Progenitor cell of endocrine pancreas (in vitro differentiated cells): ENCODE results near the gene CCDC82. TPM values are rescaled to one million over a fixed set of nuclear protein-coding genes. Genes with fewer than 3 reads are reported as not detected.

Experiments used
- DNase-seq: peaks from one replicate; pipeline ENCODE4 v3.0.0; 2021; ENCODE audit warnings: low spot score; ENCODE audit not compliant: unreplicated experiment
- H3K27ac Mint-ChIP-seq: 2 replicates; pipeline ENCODE4 v1.8.0; 2021; ENCODE audit warnings: mild to moderate bottlenecking, moderate library complexity, mixed read lengths
- H3K27me3 Mint-ChIP-seq: 2 replicates; pipeline ENCODE4 v1.8.0; 2021; ENCODE audit warnings: mixed read lengths
- H3K36me3 Mint-ChIP-seq: 2 replicates; pipeline ENCODE4 v1.8.0; 2022; ENCODE audit warnings: mixed read lengths; ENCODE audit not compliant: insufficient read depth
- H3K4me1 Mint-ChIP-seq: 2 replicates; pipeline ENCODE4 v1.8.0; 2021; ENCODE audit warnings: low read depth, mixed read lengths
- H3K4me3 Mint-ChIP-seq: 2 replicates; pipeline ENCODE4 v1.8.0; 2021; ENCODE audit warnings: low read depth, mild to moderate bottlenecking, moderate library complexity, mixed read lengths
- H3K9me3 Mint-ChIP-seq: 2 replicates; pipeline ENCODE4 v1.8.0; 2021; ENCODE audit warnings: low read depth, mixed read lengths
- CTCF ChIP-seq: fragments of 200-600 bp; sonication (generic); IDR thresholded peaks from one replicate; pipeline ENCODE4 v1.5.0; 2021; ENCODE audit warnings: antibody characterized with exemption, mild to moderate bottlenecking; ENCODE audit not compliant: unreplicated experiment
- total RNA-seq: library from RNA; stranded (reverse); gene quantifications from 2 replicates; pipeline ENCODE4 v1.2.1, GENCODE V29; 2021

The CCDC82 gene
- total RNA-seq, 1 donor from 2014 or later = 26.3 TPM

GRCh38 chr11:96365493-96365892 is 24.2 kb downstream of the CCDC82 start:
- peaks cover 24% of the 10 kb centered on the region for H3K36me3 Mint-ChIP-seq
- no peaks in the 10 kb centered on the region for H3K4me1 Mint-ChIP-seq
- no peaks in the 10 kb centered on the region for H3K27me3 Mint-ChIP-seq
- H3K27ac Mint-ChIP-seq = no peak overlapping the region
- H3K9me3 Mint-ChIP-seq = peaks cover 7% of the 10 kb centered on the region
- no peak for DNase-seq
- no peak overlapping the region for H3K4me3 Mint-ChIP-seq
- no peak for TF ChIP-seq CTCF

- no peaks in the 10 kb centered on the region for H3K27me3 Mint-ChIP-seq
- no peaks in the 10 kb centered on the region for H3K4me1 Mint-ChIP-seq
- no peak overlapping the region for H3K27ac Mint-ChIP-seq
- peaks cover 5% of the 10 kb centered on the region for H3K36me3 Mint-ChIP-seq
- H3K4me3 Mint-ChIP-seq = no peak overlapping the region
- no peaks in the 10 kb centered on the region for H3K9me3 Mint-ChIP-seq
- no peak for TF ChIP-seq CTCF
- DNase-seq = no peak
Measured at GRCh38 chr11:96361778-96362177, 27.9 kb downstream of the CCDC82 start.

GRCh38 chr11:96358321-96358720 is 31.4 kb downstream of the CCDC82 start:
- peaks cover 20% of the 10 kb centered on the region for H3K36me3 Mint-ChIP-seq

GRCh38 chr11:96357794-96358193 is 31.9 kb downstream of the CCDC82 start:
- TF ChIP-seq CTCF = no peak
- no peaks in the 10 kb centered on the region for H3K27me3 Mint-ChIP-seq
- no peak overlapping the region for H3K4me3 Mint-ChIP-seq
- H3K27ac Mint-ChIP-seq = no peak overlapping the region
- no peaks in the 10 kb centered on the region for H3K9me3 Mint-ChIP-seq
- H3K36me3 Mint-ChIP-seq = peaks cover 20% of the 10 kb centered on the region
- no peak for DNase-seq
- H3K4me1 Mint-ChIP-seq = no peaks in the 10 kb centered on the region

More at GRCh38 chr11:96358321-96358720, 31.4 kb downstream of the CCDC82 start:
- Mint-ChIP-seq H3K4me1 (no peaks in the 10 kb centered on the region), H3K27me3 (no peaks in the 10 kb centered on the region), H3K9me3 (no peaks in the 10 kb centered on the region), H3K27ac (no peak overlapping the region), H3K4me3 (no peak overlapping the region)
- TF ChIP-seq CTCF = no peak
- DNase-seq = no peak

- H3K9me3 Mint-ChIP-seq = no peaks in the 10 kb centered on the region
- H3K4me3 Mint-ChIP-seq = no peak overlapping the region
- H3K36me3 Mint-ChIP-seq = peaks cover 20% of the 10 kb centered on the region
- TF ChIP-seq CTCF = no peak
- H3K4me1 Mint-ChIP-seq = no peaks in the 10 kb centered on the region
- no peaks in the 10 kb centered on the region for H3K27me3 Mint-ChIP-seq
- DNase-seq = no peak
- no peak overlapping the region for H3K27ac Mint-ChIP-seq
Measured at GRCh38 chr11:96356848-96357247, 32.9 kb downstream of the CCDC82 start.
